K562 (cell line): Measurements from ENCODE around the gene ELF3. TPM values are rescaled to one million over a fixed set of nuclear protein-coding genes. Genes with fewer than 3 reads are reported as not detected.

Source experiments
- BCLAF1 ChIP-seq, 2 experiments: fragments of 450-650 bp in 1 of 2; IDR thresholded peaks; 2 replicates each; pipeline ENCODE4 v1.6.1; 2011 to 2017; ENCODE audit warnings: low read depth in 2 of 2, antibody characterized with exemption in 1 of 2, borderline replicate concordance in 1 of 2, low read length in 1 of 2, mild to moderate bottlenecking in 1 of 2, mixed read lengths in 1 of 2; ENCODE audit not compliant: control insufficient read depth in 1 of 2
- JUN ChIP-seq, 2 experiments: sonication (generic) in 1 of 2; formaldehyde crosslinking in 1 of 2; IDR thresholded peaks; 2 replicates each; pipeline versions ENCODE4 v1.6.1 to v1.8.0; 2012 to 2022; ENCODE audit warnings: borderline replicate concordance in 2 of 2, mild to moderate bottlenecking in 2 of 2, improper control_type of control experiment in 1 of 2, low read depth in 1 of 2, low read length in 1 of 2, missing genetic modification reagents in 1 of 2
- MXI1 ChIP-seq: IDR thresholded peaks from 2 replicates; pipeline ENCODE4 v1.6.1; 2011; ENCODE audit warnings: low read depth, mild to moderate bottlenecking, improper control_type of control experiment, low read length
- POLR2A ChIP-seq: fragments of 450-650 bp; conservative IDR thresholded peaks from 2 replicates; pipeline ENCODE4 v1.6.1; 2016
- REST ChIP-seq, 2 experiments: fragments of 450-650 bp; formaldehyde crosslinking in 1 of 2; IDR thresholded peaks; 2 replicates each; pipeline versions ENCODE4 v1.4.0 to v1.6.1; 2014 to 2020; ENCODE audit warnings: mild to moderate bottlenecking in 2 of 2, borderline replicate concordance in 1 of 2, low read depth in 1 of 2
- THAP7 ChIP-seq: fragments of 250-450 bp; sonication (Bioruptor Pico); IDR thresholded peaks from 2 replicates; pipeline ENCODE4 v1.5.0; 2021
- ZBTB17 ChIP-seq: fragments of 450-650 bp; formaldehyde crosslinking; IDR thresholded peaks from 2 replicates; pipeline ENCODE4 v1.4.0; 2020; ENCODE audit warnings: mild to moderate bottlenecking
- ZNF408 ChIP-seq: fragments of 250-450 bp; sonication (Bioruptor Pico); IDR thresholded peaks from 2 replicates; pipeline ENCODE4 v1.4.0; 2020; ENCODE audit warnings: low read depth, mild to moderate bottlenecking, moderate library complexity
- ZNF780A ChIP-seq: fragments of 250-450 bp; sonication (Bioruptor Pico); IDR thresholded peaks from 2 replicates; pipeline ENCODE4 v1.5.0; 2021; ENCODE audit warnings: mild to moderate bottlenecking
- polyA plus RNA-seq, 8 experiments: library from polyadenylated mRNA; depleted of rRNA in 4 of 8; stranded (reverse) in 5 of 8; unstranded in 3 of 8; fragments of >200 nt; fragmentation: Nextera tagmentation in 2 of 8; fragmentation: Illumina TruSeq in 1 of 8; extraction: Ambion mirVana in 2 of 8; extraction: Trizol in 1 of 8; gene quantifications; 2 replicates each; pipeline versions ENCODE4 v1.2.1 to v1.2.3, GENCODE V29; 2011 to 2014; ENCODE audit warnings: inconsistent platforms in 1 of 8, missing spikeins in 1 of 8
- total RNA-seq, 7 experiments: library from RNA; depleted of rRNA in 6 of 7; stranded (reverse); fragments of >200 nt in 6 of 7; fragmentation: Illumina TruSeq in 2 of 7; extraction: Trizol in 2 of 7; gene quantifications; 2 replicates each; pipeline versions ENCODE4 v1.2.1 to v1.2.3, GENCODE V29; 2011 to 2021; ENCODE audit warnings: low replicate concordance in 1 of 7
- TF ChIP-seq, protein P1 (sequence below), 3 experiments: IDR thresholded peaks in 2 of 3; conservative IDR thresholded peaks in 1 of 3; 2 replicates each; pipeline ENCODE4 v1.5.1; 2011 to 2012; ENCODE audit warnings: low read length in 3 of 3, mild to moderate bottlenecking in 3 of 3, control low read depth in 2 of 3, improper control_type of control experiment in 1 of 3, inconsistent platforms in 1 of 3, low read depth in 1 of 3, mixed read lengths in 1 of 3, moderate library complexity in 1 of 3; ENCODE audit not compliant: insufficient read depth in 2 of 3

The ELF3 gene
- total and polyA plus RNA-seq, 9 of the 15 experiments (the other 6 are each of a cell fraction or from before 2014, with no cell fraction given) = 0.03 to 1.2 (median 0.07) TPM; not detected in 4

DNA sequence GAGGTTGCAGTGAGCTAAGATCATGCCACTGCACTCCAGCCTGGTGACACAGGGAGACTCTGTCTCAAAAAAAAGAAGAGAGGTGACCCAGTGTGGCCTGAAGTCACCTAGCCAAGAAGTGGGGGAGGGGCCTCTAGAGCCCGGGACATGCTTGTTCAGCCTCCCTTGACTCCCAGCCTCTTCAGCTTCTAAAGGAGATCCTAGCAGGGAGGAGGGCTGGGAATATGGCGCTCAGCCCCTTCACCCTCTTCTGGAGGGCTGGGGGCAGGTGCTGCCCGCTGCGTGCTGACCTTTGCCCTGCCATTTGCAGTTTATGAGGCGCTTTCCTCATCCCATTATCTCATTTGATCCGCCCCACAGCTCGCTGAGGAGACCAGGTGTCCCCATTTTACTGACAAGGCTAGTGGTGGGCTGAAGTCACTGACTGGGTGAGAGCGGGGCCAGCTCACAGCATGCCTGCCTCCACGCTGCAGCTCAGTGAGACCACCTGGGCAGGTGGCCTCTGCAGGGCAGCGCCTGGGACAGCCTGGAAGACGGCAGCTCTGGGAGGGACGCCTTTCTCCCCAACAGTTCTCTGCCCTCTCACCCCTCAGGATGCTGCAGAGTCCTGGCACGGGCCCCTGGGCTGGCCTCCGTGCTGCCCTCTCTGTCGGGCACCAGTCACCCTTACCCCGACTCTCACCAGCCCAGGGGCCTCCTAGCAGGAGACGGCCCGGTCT is 7.5 kb downstream of the ELF3 start (continued):
- TF ChIP-seq REST (IDR thresholded peaks at IDR 0.05; ENCODE audit: borderline replicate concordance) = no peak
- TF ChIP-seq REST (CRISPR knock-in tag; IDR thresholded peaks at IDR 0.05; ENCODE audit: low read depth) = no peak
- no peak for TF ChIP-seq JUN (IDR thresholded peaks at IDR 0.05; ENCODE audit: borderline replicate concordance, low read depth, low read length)
- peak; percentile 29; the same call in 1 of the 2 replicates for TF ChIP-seq JUN (CRISPR knock-in tag; IDR thresholded peaks at IDR 0.05; ENCODE audit: borderline replicate concordance)
- TF ChIP-seq BCLAF1 (IDR thresholded peaks at IDR 0.05; ENCODE audit: borderline replicate concordance in 1 of 2, control insufficient read depth in 1 of 2, low read depth in 2 of 2, low read length in 1 of 2) = no peak
- TF ChIP-seq ZNF780A (CRISPR knock-in tag) = no peak
- no peak for TF ChIP-seq MXI1
- no peak for TF ChIP-seq ZNF408 (CRISPR knock-in tag)
- TF ChIP-seq ZBTB17 (CRISPR knock-in tag) = 0 out of 2 replicates have a peak, but pooled peaks have one; percentile 11
- TF ChIP-seq POLR2A = no peak
- TF ChIP-seq THAP7 (CRISPR knock-in tag) = no peak
- TF ChIP-seq, protein P1, sequence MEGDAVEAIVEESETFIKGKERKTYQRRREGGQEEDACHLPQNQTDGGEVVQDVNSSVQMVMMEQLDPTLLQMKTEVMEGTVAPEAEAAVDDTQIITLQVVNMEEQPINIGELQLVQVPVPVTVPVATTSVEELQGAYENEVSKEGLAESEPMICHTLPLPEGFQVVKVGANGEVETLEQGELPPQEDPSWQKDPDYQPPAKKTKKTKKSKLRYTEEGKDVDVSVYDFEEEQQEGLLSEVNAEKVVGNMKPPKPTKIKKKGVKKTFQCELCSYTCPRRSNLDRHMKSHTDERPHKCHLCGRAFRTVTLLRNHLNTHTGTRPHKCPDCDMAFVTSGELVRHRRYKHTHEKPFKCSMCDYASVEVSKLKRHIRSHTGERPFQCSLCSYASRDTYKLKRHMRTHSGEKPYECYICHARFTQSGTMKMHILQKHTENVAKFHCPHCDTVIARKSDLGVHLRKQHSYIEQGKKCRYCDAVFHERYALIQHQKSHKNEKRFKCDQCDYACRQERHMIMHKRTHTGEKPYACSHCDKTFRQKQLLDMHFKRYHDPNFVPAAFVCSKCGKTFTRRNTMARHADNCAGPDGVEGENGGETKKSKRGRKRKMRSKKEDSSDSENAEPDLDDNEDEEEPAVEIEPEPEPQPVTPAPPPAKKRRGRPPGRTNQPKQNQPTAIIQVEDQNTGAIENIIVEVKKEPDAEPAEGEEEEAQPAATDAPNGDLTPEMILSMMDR (IDR thresholded peaks at IDR 0.05 in 2 of 3, conservative IDR thresholded peaks at IDR 0.05 in 1 of 3; ENCODE audit: insufficient read depth in 2 of 3, low read depth in 1 of 3, low read length in 3 of 3) = no peak
